ENCODE results near the gene ASB3.

The ASB3 gene

GRCh38 chr2:53801547-53801946 lies 14.8 kb upstream of the ASB3 start:
- no peaks in the 10 kb centered on the region for H3K9me3 ChIP-seq (ENCODE audit: insufficient read depth, low read length)
- no peak for TF ChIP-seq EZH2phosphoT487 (IDR thresholded peaks at IDR 0.05; ENCODE audit: low read depth)
- no peak for TF ChIP-seq CTCF (IDR thresholded peaks at IDR 0.05; ENCODE audit: low read depth, low read length)
- H3K27me3 ChIP-seq (ENCODE audit: low read depth, low read length): no peaks in the 10 kb centered on the region
- no peaks in the 10 kb centered on the region for H3K79me2 ChIP-seq (ENCODE audit: low read length)
- H3K4me3 ChIP-seq (ENCODE audit: low read length): no peak overlapping the region
- no peaks in the 10 kb centered on the region for H3K4me1 ChIP-seq (ENCODE audit: low read length)
- H3K36me3 ChIP-seq (replicated peaks; ENCODE audit: low read depth, low read length): peaks cover 17% of the 10 kb centered on the region
- no peak overlapping the region for H3K4me2 ChIP-seq (ENCODE audit: low read length)
- no peak overlapping the region for H2AFZ ChIP-seq (ENCODE audit: low read depth, low read length)
- no peaks in the 10 kb centered on the region for H4K20me1 ChIP-seq (ENCODE audit: insufficient read depth, low read length)
- H3K27ac ChIP-seq (ENCODE audit: low read length): no peak overlapping the region
- H3K9ac ChIP-seq (ENCODE audit: low read length): no peak overlapping the region

DNA sequence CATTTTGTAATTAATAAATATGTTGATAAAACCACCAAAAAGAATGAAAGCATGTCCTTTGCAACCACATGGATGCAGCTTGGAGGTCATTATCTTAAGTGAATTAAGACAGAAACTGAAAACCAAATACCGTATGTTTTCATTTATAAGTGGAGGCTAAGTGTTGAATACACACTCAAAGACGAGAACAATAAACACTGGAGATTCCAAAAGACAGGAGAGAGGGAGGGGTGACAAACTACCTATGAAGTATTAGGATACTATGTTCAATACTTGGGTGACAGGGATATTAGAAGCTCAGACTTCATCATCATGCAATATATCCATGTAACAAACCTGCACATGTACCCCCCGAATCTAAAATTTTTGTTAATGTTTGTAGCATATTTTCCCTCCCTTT lies 7.1 kb upstream of the ASB3 start:
- H3K79me2 ChIP-seq (ENCODE audit: low read length): peaks cover 40% of the 10 kb centered on the region

GRCh38 chr2:53793261-53793660 lies 6.5 kb upstream of the ASB3 start:
- H3K9me3 ChIP-seq (ENCODE audit: insufficient read depth, low read length): no peaks in the 10 kb centered on the region

More for the DNA sequence above, 7.1 kb upstream of the ASB3 start:
- Histone ChIP-seq H3K4me2 (ENCODE audit: low read length) (no peak overlapping the region), H3K27ac (ENCODE audit: low read length) (no peak overlapping the region), H2AFZ (ENCODE audit: low read depth, low read length) (no peak overlapping the region), H3K4me3 (ENCODE audit: low read length) (no peak overlapping the region), H3K9ac (ENCODE audit: low read length) (no peak overlapping the region), H3K36me3 (replicated peaks; ENCODE audit: low read depth, low read length) (peaks cover 19% of the 10 kb centered on the region), H3K27me3 (ENCODE audit: low read depth, low read length) (no peaks in the 10 kb centered on the region), H3K9me3 (ENCODE audit: insufficient read depth, low read length) (no peaks in the 10 kb centered on the region), H4K20me1 (ENCODE audit: insufficient read depth, low read length) (peaks cover 3% of the 10 kb centered on the region; the same call in 1 of the 2 replicates), H3K4me1 (ENCODE audit: low read length) (no peaks in the 10 kb centered on the region)
- TF ChIP-seq CTCF (IDR thresholded peaks at IDR 0.05; ENCODE audit: low read depth, low read length) (no peak), EZH2phosphoT487 (IDR thresholded peaks at IDR 0.05; ENCODE audit: low read depth) (no peak)

More at GRCh38 chr2:53793261-53793660, 6.5 kb upstream of the ASB3 start:
- Histone ChIP-seq H3K4me3 (ENCODE audit: low read length) (no peak overlapping the region), H3K4me2 (ENCODE audit: low read length) (no peak overlapping the region), H2AFZ (ENCODE audit: low read depth, low read length) (no peak overlapping the region), H3K27ac (ENCODE audit: low read length) (no peak overlapping the region), H3K79me2 (ENCODE audit: low read length) (peaks cover 46% of the 10 kb centered on the region), H4K20me1 (ENCODE audit: insufficient read depth, low read length) (peaks cover 3% of the 10 kb centered on the region; the same call in 1 of the 2 replicates), H3K4me1 (ENCODE audit: low read length) (peaks cover 4% of the 10 kb centered on the region), H3K27me3 (ENCODE audit: low read depth, low read length) (no peaks in the 10 kb centered on the region), H3K36me3 (replicated peaks; ENCODE audit: low read depth, low read length) (peaks cover 19% of the 10 kb centered on the region), H3K9ac (ENCODE audit: low read length) (no peak overlapping the region)
- TF ChIP-seq EZH2phosphoT487 (IDR thresholded peaks at IDR 0.05; ENCODE audit: low read depth): no peak
- no peak for TF ChIP-seq CTCF (IDR thresholded peaks at IDR 0.05; ENCODE audit: low read depth, low read length)

Measured in OCI-LY3 (cell line).